Measurements from ENCODE around the gene TATDN2.

DNA sequence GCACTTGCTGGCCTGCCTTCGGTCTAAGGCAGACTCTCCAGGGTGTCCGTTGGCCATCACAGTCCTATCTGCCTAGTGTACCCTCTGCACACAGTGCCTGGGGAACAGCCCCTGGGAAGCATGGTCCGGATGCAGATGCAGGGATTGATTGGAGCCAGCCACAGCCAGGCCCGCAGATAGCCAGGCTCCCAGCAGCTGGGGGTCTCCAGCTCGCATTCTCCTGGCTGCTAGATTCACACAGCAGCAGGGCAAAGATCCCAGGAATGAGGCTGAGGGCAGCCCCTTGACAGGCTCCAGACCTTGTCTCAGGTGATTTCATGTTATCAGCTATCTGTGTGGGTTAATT is 42.1 kb upstream of the TATDN2 start:
- TF ChIP-seq POLR2A (IDR thresholded peaks at IDR 0.05; ENCODE audit: low read depth, low read length) (no peak), CTCF (IDR thresholded peaks at IDR 0.05; ENCODE audit: extremely low read depth in 1 of 2, insufficient read depth in 1 of 2, low read depth in 1 of 2, low read length in 2 of 2) (no peak), EZH2 (IDR thresholded peaks at IDR 0.05; ENCODE audit: borderline replicate concordance, low read depth, low read length, severe bottlenecking) (no peak)
